Smooth muscle cell of the brain vasculature (primary cell): Measurements from ENCODE around the gene ZC3H18.

ENCODE experiments used
- DNase-seq: peaks from one replicate; pipeline ENCODE4 v3.0.0-alpha.2; 2012; ENCODE audit warnings: low read depth, low spot score

Gene ZC3H18

GRCh38 chr16:88549671-88550245 is 20.4 kb upstream of the ZC3H18 start:
- no peak for DNase-seq

- DNase-seq: no peak
Observed at GRCh38 chr16:88550246-88550661, 19.9 kb upstream of the ZC3H18 start.

- no peak for DNase-seq
Observed at GRCh38 chr16:88552166-88552565, 18.0 kb upstream of the ZC3H18 start.

GRCh38 chr16:88552815-88553214 is 17.4 kb upstream of the ZC3H18 start:
- no peak for DNase-seq

- no peak for DNase-seq
Observed at GRCh38 chr16:88553739-88554138, 16.5 kb upstream of the ZC3H18 start.

GRCh38 chr16:88554711-88555264 is 15.4 kb upstream of the ZC3H18 start:
- DNase-seq: no peak

- no peak for DNase-seq
Observed at GRCh38 chr16:88556294-88556988, 13.8 kb upstream of the ZC3H18 start.

GRCh38 chr16:88558457-88559442 is 11.5 kb upstream of the ZC3H18 start:
- DNase-seq: no peak

GRCh38 chr16:88560714-88561484 is 9.3 kb upstream of the ZC3H18 start:
- no peak for DNase-seq

- DNase-seq: no peak
Observed at GRCh38 chr16:88561485-88562359, 8.5 kb upstream of the ZC3H18 start.

- no peak for DNase-seq
Observed at GRCh38 chr16:88566158-88566557, 4.0 kb upstream of the ZC3H18 start.

GRCh38 chr16:88568710-88569613 is 1.2 kb upstream of the ZC3H18 start:
- DNase-seq: no peak

- no peak for DNase-seq
Observed at GRCh38 chr16:88569614-88569984, 604 bp upstream of the ZC3H18 start.

- DNase-seq: no peak
Observed at GRCh38 chr16:88570691-88571092, 489 bp downstream of the ZC3H18 start.

GRCh38 chr16:88575251-88575650 is 5.0 kb downstream of the ZC3H18 start:
- DNase-seq: no peak

- DNase-seq: no peak
Observed at GRCh38 chr16:88576307-88576706, 6.1 kb downstream of the ZC3H18 start.

GRCh38 chr16:88577166-88577565 is 7.0 kb downstream of the ZC3H18 start:
- no peak for DNase-seq

GRCh38 chr16:88578446-88579313 is 8.5 kb downstream of the ZC3H18 start:
- DNase-seq: no peak
